ENCODE measurements around the gene INHBC. TPM values are rescaled to one million over a fixed set of nuclear protein-coding genes. Genes with fewer than 3 reads are reported as not detected.

Gene INHBC
- total and polyA plus RNA-seq, 7 donors: not detected

DNA sequence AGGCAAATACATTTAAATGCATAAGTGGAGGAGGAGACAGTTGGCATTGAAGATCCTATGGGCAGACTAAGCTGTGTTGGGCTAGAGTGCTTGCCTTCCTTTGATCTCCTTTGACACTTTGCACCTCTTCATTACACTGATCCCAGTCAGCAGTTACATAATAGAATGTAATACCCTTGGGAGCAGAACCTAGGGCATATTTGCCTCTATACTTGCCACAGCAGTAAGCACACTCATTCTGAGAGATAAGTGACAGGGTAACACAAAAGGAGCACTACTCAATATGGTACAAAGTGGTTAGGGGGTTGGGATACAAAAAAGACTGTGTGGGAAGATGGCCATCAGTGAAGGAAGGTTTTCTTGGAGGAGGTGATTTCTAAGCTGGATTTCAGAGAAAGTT lies 62.2 kb downstream of the INHBC start:
- peaks cover 24 to 85% (median 35%) of the 10 kb centered on the region in 4 donors for H3K36me3 ChIP-seq

DNA sequence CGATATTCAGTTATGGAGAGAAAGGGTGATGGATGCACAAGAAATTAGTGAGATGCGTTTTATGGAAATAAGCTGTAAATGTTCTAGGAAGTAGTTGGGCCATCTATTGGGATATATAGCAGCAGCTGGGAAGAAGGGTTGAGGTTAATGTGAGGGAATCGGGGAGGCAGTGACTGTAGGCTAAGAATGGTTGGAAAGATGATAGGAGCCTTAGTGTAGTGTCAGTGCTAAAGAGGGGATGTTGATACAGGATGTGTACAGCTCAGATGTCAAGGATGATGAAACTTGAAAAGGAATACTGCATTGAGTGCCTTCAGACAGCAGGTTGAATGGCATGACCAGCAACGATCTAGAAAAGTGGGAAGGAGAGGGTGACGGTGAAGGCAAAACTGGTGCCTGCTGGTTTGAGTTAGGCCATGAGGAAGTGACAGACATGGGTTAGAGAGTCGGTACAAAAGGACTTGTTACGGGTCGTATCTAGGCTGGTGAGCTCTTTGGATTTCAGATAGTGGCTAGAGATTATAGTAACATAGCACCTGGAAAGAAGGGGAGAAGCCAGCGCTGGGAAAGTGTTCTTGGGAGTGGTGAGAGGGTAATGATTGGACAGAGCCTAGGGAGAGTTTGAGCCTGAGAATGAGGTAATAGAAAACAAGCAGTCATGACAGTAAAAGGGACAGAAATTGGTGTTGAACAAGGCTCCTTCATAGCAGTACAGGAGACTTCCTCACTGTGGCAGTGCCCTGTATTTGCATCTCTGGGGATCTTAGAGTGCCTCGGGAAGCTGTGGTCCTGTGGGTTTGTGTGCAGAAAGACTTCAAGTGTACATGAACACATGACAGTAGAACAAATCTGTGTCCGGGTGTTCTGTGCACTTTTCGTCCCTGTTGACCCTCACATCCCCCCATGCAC lies 62.9 kb downstream of the INHBC start:
- 92 to 93% methylated on average over 12 of the region's 12 CpGs for WGBS, 2 donors
- Histone ChIP-seq H3K9me3 (no peaks in the 10 kb centered on the region), H3K36me3 (peaks cover 24 to 85% (median 34%) of the 10 kb centered on the region in 4 donors), H3K27ac (no peak overlapping the region), H3K4me1 (no peaks in the 10 kb centered on the region), H3K27me3 (no peaks in the 10 kb centered on the region), H3K4me3 (no peak overlapping the region)
- DNase-seq: no peak
- intact Hi-C loops (cut with DNase I): no loop called here
- TF ChIP-seq POLR2AphosphoS5 (IDR thresholded peaks at IDR 0.05): no peak

More for the DNA sequence above, 62.2 kb downstream of the INHBC start:
- no peak overlapping the region for H3K27ac ChIP-seq
- no peak overlapping the region for H3K4me3 ChIP-seq
- TF ChIP-seq POLR2AphosphoS5 (IDR thresholded peaks at IDR 0.05) (no peak), EP300 (IDR thresholded peaks at IDR 0.05) (no peak), POLR2A (IDR thresholded peaks at IDR 0.05) (no peak)
- TF ChIP-seq, protein P1, sequence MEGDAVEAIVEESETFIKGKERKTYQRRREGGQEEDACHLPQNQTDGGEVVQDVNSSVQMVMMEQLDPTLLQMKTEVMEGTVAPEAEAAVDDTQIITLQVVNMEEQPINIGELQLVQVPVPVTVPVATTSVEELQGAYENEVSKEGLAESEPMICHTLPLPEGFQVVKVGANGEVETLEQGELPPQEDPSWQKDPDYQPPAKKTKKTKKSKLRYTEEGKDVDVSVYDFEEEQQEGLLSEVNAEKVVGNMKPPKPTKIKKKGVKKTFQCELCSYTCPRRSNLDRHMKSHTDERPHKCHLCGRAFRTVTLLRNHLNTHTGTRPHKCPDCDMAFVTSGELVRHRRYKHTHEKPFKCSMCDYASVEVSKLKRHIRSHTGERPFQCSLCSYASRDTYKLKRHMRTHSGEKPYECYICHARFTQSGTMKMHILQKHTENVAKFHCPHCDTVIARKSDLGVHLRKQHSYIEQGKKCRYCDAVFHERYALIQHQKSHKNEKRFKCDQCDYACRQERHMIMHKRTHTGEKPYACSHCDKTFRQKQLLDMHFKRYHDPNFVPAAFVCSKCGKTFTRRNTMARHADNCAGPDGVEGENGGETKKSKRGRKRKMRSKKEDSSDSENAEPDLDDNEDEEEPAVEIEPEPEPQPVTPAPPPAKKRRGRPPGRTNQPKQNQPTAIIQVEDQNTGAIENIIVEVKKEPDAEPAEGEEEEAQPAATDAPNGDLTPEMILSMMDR (IDR thresholded peaks at IDR 0.05): no peak
- intact Hi-C loops (cut with DNase I): no loop called here
- H3K27me3 ChIP-seq: no peaks in the 10 kb centered on the region
- DNase-seq: no peak
- no peaks in the 10 kb centered on the region for H3K4me1 ChIP-seq
- no peaks in the 10 kb centered on the region for H3K9me3 ChIP-seq

DNA sequence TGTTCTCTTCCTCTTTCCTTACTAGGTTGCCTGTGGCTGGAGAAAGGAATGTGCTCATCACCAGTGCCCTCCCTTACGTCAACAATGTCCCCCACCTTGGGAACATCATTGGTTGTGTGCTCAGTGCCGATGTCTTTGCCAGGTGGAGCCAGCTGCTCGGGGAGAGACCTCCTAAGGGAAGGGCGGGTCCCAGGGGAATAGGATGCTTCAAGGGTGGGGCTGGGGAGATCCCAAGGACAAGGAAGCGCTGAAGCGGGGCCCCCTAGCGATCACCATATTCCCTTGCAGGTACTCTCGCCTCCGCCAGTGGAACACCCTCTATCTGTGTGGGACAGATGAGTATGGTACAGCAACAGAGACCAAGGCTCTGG lies 63.5 kb downstream of the INHBC start:
- 88 to 91% methylated on average over 9 of the region's 9 CpGs for WGBS, 2 donors
- no peaks in the 10 kb centered on the region for H3K27me3 ChIP-seq

DNA sequence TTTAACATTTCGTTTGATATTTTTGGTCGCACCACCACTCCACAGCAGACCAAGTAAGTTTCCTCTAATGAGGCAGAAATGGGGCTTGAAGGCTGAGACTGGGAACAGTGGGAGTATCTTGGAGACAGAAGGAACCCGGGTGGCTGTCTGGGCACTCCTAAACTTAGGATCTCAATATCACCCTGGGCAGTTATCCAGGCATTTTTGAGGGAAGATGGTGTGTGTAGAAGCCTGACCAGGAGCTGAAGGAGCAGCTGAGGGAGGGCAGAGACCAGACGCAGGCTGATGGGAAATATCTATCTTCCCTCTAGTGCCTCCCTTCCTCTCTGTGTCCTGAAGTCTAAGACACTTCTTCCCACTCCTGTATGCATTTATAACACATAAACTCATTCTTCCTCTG lies 64.0 kb downstream of the INHBC start:
- 94 to 96% methylated on average over 4 of the region's 4 CpGs for WGBS, 2 donors
- no peak overlapping the region for H3K4me3 ChIP-seq
- no peaks in the 10 kb centered on the region for H3K9me3 ChIP-seq
- H3K27me3 ChIP-seq: no peaks in the 10 kb centered on the region
- peaks cover 24 to 90% (median 34%) of the 10 kb centered on the region in 4 donors for H3K36me3 ChIP-seq
- no peaks in the 10 kb centered on the region for H3K4me1 ChIP-seq
- intact Hi-C loops (cut with DNase I): no loop called here
- TF ChIP-seq, protein P1 (IDR thresholded peaks at IDR 0.05): no peak
- TF ChIP-seq POLR2A (IDR thresholded peaks at IDR 0.05) (no peak), POLR2AphosphoS5 (IDR thresholded peaks at IDR 0.05) (no peak), EP300 (IDR thresholded peaks at IDR 0.05) (no peak)
- H3K27ac ChIP-seq: no peak overlapping the region
- no peak for DNase-seq

More for the DNA sequence above, 63.5 kb downstream of the INHBC start:
- intact Hi-C loops (cut with DNase I): no loop called here
- Histone ChIP-seq H3K4me3 (no peak overlapping the region), H3K27ac (no peak overlapping the region), H3K36me3 (peaks cover 24 to 85% (median 34%) of the 10 kb centered on the region in 4 donors), H3K9me3 (no peaks in the 10 kb centered on the region), H3K4me1 (no peaks in the 10 kb centered on the region)
- TF ChIP-seq, protein P1 (IDR thresholded peaks at IDR 0.05): no peak
- no peak for TF ChIP-seq POLR2AphosphoS5 (IDR thresholded peaks at IDR 0.05)
- TF ChIP-seq POLR2A (IDR thresholded peaks at IDR 0.05): no peak
- no peak for TF ChIP-seq EP300 (IDR thresholded peaks at IDR 0.05)
- no peak for DNase-seq

DNA sequence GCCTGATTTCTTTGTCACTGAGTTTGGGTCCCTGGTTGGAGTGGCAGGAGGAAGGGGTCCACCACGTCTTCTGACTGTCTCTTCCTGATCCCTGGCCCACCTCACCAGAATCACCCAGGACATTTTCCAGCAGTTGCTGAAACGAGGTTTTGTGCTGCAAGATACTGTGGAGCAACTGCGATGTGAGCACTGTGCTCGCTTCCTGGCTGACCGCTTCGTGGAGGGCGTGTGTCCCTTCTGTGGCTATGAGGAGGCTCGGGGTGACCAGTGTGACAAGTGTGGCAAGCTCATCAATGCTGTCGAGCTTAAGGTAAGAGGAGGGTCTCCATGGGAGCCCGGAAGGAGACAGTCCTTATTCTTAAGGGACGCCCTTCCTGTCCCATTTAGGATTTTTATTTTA lies 65.6 kb downstream of the INHBC start:
- intact Hi-C loops (cut with DNase I): no loop called here
- no peaks in the 10 kb centered on the region for H3K4me1 ChIP-seq
- H3K36me3 ChIP-seq: peaks cover 24 to 97% (median 47%) of the 10 kb centered on the region in 4 donors
- H3K27ac ChIP-seq: no peak overlapping the region
- WGBS, 2 donors: 95 to 98% methylated on average over 11 of the region's 11 CpGs
- H3K9me3 ChIP-seq: no peaks in the 10 kb centered on the region
- DNase-seq: no peak
- H3K4me3 ChIP-seq: no peak overlapping the region
- H3K27me3 ChIP-seq: no peaks in the 10 kb centered on the region
- TF ChIP-seq POLR2AphosphoS5 (IDR thresholded peaks at IDR 0.05) (no peak), EP300 (IDR thresholded peaks at IDR 0.05) (no peak), POLR2A (IDR thresholded peaks at IDR 0.05) (no peak)
- TF ChIP-seq, protein P1 (IDR thresholded peaks at IDR 0.05): no peak

Small RNA genes lying within 50 kb of the gene (small RNA-seq; reads per million reads assigned to genes)
- 0 reads per million in 3 donors for gene RNU6-879P

Other genes starting within 250 kb of the INHBC start
- gene NXPH4, start 218.0 kb upstream of the INHBC start, total RNA-seq: not detected
- gene NXPH4, start 218.0 kb upstream of the INHBC start, polyA plus RNA-seq: under 1 TPM in 1 of 3 donors, not detected in 2; 0.13 TPM
- gene SHMT2, start 205.1 kb upstream of the INHBC start, total RNA-seq: 10 to 100 TPM; 24.6 to 52.2 (median 34.5) TPM
- 100 to 1,000 TPM in 1 of 3 donors, 10 to 100 TPM in 2; 26.6 to 100 (median 29.4) TPM for gene SHMT2, start 205.1 kb upstream of the INHBC start, polyA plus RNA-seq
- 1 to 10 TPM in 3 of 4 donors, under 1 TPM in 1; 0.41 to 2.8 (median 1.8) TPM for gene STAC3, start 183.6 kb upstream of the INHBC start, total RNA-seq
- 1 to 10 TPM; 1.2 to 4.6 (median 1.8) TPM for gene STAC3, start 183.6 kb upstream of the INHBC start, polyA plus RNA-seq
- 10 to 100 TPM; 28.3 to 37.7 (median 28.5) TPM for gene R3HDM2, start 3.7 kb upstream of the INHBC start, total RNA-seq
- 10 to 100 TPM; 10.9 to 26.2 (median 14.4) TPM for gene R3HDM2, start 3.7 kb upstream of the INHBC start, polyA plus RNA-seq
- under 1 TPM in 1 of 4 donors, not detected in 3; 0.36 TPM for gene INHBE, start 20.5 kb downstream of the INHBC start, total RNA-seq
- under 1 TPM in 1 of 3 donors, not detected in 2; 0.09 TPM for gene INHBE, start 20.5 kb downstream of the INHBC start, polyA plus RNA-seq
- 1 to 10 TPM in 2 of 4 donors, under 1 TPM in 1, not detected in 1; 0.71 to 3.9 (median 1.8) TPM for gene GLI1, start 25.0 kb downstream of the INHBC start, total RNA-seq
- 1 to 10 TPM in 1 of 3 donors, under 1 TPM in 1, not detected in 1; 0.60 to 1.5 TPM for gene GLI1, start 25.0 kb downstream of the INHBC start, polyA plus RNA-seq
- gene ARHGAP9, start 45.1 kb downstream of the INHBC start, total RNA-seq: 10 to 100 TPM in 1 of 4 donors, 1 to 10 TPM in 3; 4.3 to 16.3 (median 6.8) TPM
- 10 to 100 TPM in 1 of 3 donors, 1 to 10 TPM in 2; 4.9 to 54.7 (median 6.6) TPM for gene ARHGAP9, start 45.1 kb downstream of the INHBC start, polyA plus RNA-seq
- 10 to 100 TPM; 46.6 to 56.3 (median 53.2) TPM for gene MARS1, start 53.3 kb downstream of the INHBC start, total RNA-seq
- gene MARS1, start 53.3 kb downstream of the INHBC start, polyA plus RNA-seq: 10 to 100 TPM; 22.9 to 86.2 (median 25.8) TPM
- gene DDIT3, start 85.7 kb downstream of the INHBC start, total RNA-seq: 10 to 100 TPM; 30.7 to 48.5 (median 40.7) TPM
- 10 to 100 TPM; 42.3 to 52.9 (median 46.7) TPM for gene DDIT3, start 85.7 kb downstream of the INHBC start, polyA plus RNA-seq
- gene MBD6, start 88.0 kb downstream of the INHBC start, total RNA-seq: 10 to 100 TPM; 13.5 to 23.5 (median 16.0) TPM
- gene MBD6, start 88.0 kb downstream of the INHBC start, polyA plus RNA-seq: 10 to 100 TPM; 16.2 to 52.8 (median 17.1) TPM
- gene DCTN2, start 112.4 kb downstream of the INHBC start, total RNA-seq: 100 to 1,000 TPM; 118 to 194 (median 141) TPM
- gene DCTN2, start 112.4 kb downstream of the INHBC start, polyA plus RNA-seq: 100 to 1,000 TPM; 141 to 204 (median 172) TPM
- 1 to 10 TPM; 3.6 to 8.9 (median 6.9) TPM for gene KIF5A, start 115.3 kb downstream of the INHBC start, total RNA-seq
- 1 to 10 TPM in 1 of 3 donors, under 1 TPM in 2; under 0.01 to 3.5 (median 0.46) TPM for gene KIF5A, start 115.3 kb downstream of the INHBC start, polyA plus RNA-seq
- gene PIP4K2C, start 156.4 kb downstream of the INHBC start, total RNA-seq: 10 to 100 TPM; 13.3 to 22.8 (median 18.4) TPM
- gene PIP4K2C, start 156.4 kb downstream of the INHBC start, polyA plus RNA-seq: 10 to 100 TPM; 21.0 to 30.5 (median 28.6) TPM
- 10 to 100 TPM; 42.9 to 68.4 (median 50.7) TPM for gene DTX3, start 170.0 kb downstream of the INHBC start, total RNA-seq
- 10 to 100 TPM in 1 of 3 donors, 1 to 10 TPM in 2; 1.2 to 12.5 (median 8.4) TPM for gene DTX3, start 170.0 kb downstream of the INHBC start, polyA plus RNA-seq
- 100 to 1,000 TPM in 3 of 4 donors, 10 to 100 TPM in 1; 99.4 to 140 (median 113) TPM for gene ARHGEF25, start 176.7 kb downstream of the INHBC start, total RNA-seq
- 10 to 100 TPM in 2 of 3 donors, 1 to 10 TPM in 1; 5.8 to 22.8 (median 18.2) TPM for gene ARHGEF25, start 176.7 kb downstream of the INHBC start, polyA plus RNA-seq
- gene B4GALNT1, start 198.4 kb downstream of the INHBC start, total RNA-seq: 1 to 10 TPM in 3 of 4 donors, under 1 TPM in 1; 0.99 to 4.4 (median 3.3) TPM
- gene B4GALNT1, start 198.4 kb downstream of the INHBC start, polyA plus RNA-seq: 1 to 10 TPM in 1 of 3 donors, not detected in 2; 2.7 TPM

Data from sigmoid colon (tissue), 7 donors.